Mesenchymal stem cell (in vitro differentiated cells and primary cell): ENCODE measurements around the gene OPCML.

Experiments
- DNase-seq: peaks from one replicate; pipeline ENCODE4 v3.0.0-alpha.2; 2013
- H2AFZ ChIP-seq: one replicate; pipeline ENCODE4 v1.6.1; 2013; ENCODE audit warnings: low read depth, mild to moderate bottlenecking, control low read depth, inconsistent platforms, low read length, moderate library complexity
- H2AK5ac ChIP-seq: 2 replicates; pipeline ENCODE4 v1.6.1; 2013; ENCODE audit warnings: low read length, moderate library complexity, mild to moderate bottlenecking, inconsistent platforms; ENCODE audit not compliant: severe bottlenecking
- H2BK120ac ChIP-seq: one replicate; pipeline ENCODE4 v1.6.1; 2013; ENCODE audit warnings: low read depth, mild to moderate bottlenecking, inconsistent platforms, low read length, moderate library complexity
- H2BK12ac ChIP-seq, 2 experiments: one replicate each; pipeline ENCODE4 v1.6.1; 2013; ENCODE audit warnings: inconsistent platforms in 2 of 2, low read length in 2 of 2, mild to moderate bottlenecking in 2 of 2, moderate library complexity in 2 of 2, control low read depth in 1 of 2
- H2BK15ac ChIP-seq: one replicate; pipeline ENCODE4 v1.6.1; 2013; ENCODE audit warnings: mild to moderate bottlenecking, low read depth, inconsistent platforms; ENCODE audit not compliant: poor library complexity, severe bottlenecking
- H2BK5ac ChIP-seq: 2 replicates; pipeline ENCODE4 v1.6.1; 2013; ENCODE audit warnings: low read depth, mild to moderate bottlenecking, low read length, control low read depth, inconsistent platforms; ENCODE audit not compliant: poor library complexity, severe bottlenecking
- H3K14ac ChIP-seq, 2 experiments: one replicate each; pipeline ENCODE4 v1.6.1; 2013; ENCODE audit warnings: inconsistent platforms in 2 of 2, low read length in 2 of 2, control low read depth in 1 of 2, mild to moderate bottlenecking in 1 of 2, moderate library complexity in 1 of 2
- H3K18ac ChIP-seq, 2 experiments: one replicate each; pipeline ENCODE4 v1.6.1; 2013; ENCODE audit warnings: inconsistent platforms in 2 of 2, low read length in 2 of 2, control low read depth in 1 of 2, low read depth in 1 of 2, mild to moderate bottlenecking in 1 of 2
- H3K23ac ChIP-seq, 2 experiments: one replicate each; pipeline ENCODE4 v1.6.1; 2013; ENCODE audit warnings: inconsistent platforms in 2 of 2, low read length in 2 of 2, mild to moderate bottlenecking in 2 of 2, moderate library complexity in 2 of 2, control low read depth in 1 of 2
- H3K27ac ChIP-seq: 2 replicates; pipeline ENCODE4 v1.5.1; 2013; ENCODE audit warnings: mild to moderate bottlenecking, moderate library complexity, low read length, control low read depth, inconsistent platforms; ENCODE audit not compliant: poor library complexity, severe bottlenecking
- H3K27me3 ChIP-seq, 2 experiments: 2 replicates each; pipeline versions ENCODE4 v1.6.1 to v1.7.0; 2013; ENCODE audit warnings: low read length in 2 of 2, mild to moderate bottlenecking in 2 of 2, moderate library complexity in 2 of 2, control low read depth in 1 of 2, inconsistent platforms in 1 of 2; ENCODE audit not compliant: control insufficient read depth in 1 of 2, insufficient read depth in 1 of 2
- H3K36me3 ChIP-seq, 2 experiments: 2 replicates each; pipeline versions ENCODE4 v1.6.1 to v1.7.0; 2013; ENCODE audit warnings: low read length in 2 of 2, control low read depth in 1 of 2, inconsistent platforms in 1 of 2, low read depth in 1 of 2, mild to moderate bottlenecking in 1 of 2; ENCODE audit not compliant: insufficient read depth in 2 of 2, control insufficient read depth in 1 of 2
- H3K4ac ChIP-seq, 2 experiments: one replicate each; pipeline ENCODE4 v1.6.1; 2013; ENCODE audit warnings: inconsistent platforms in 2 of 2, low read length in 2 of 2, mild to moderate bottlenecking in 2 of 2, moderate library complexity in 2 of 2, control low read depth in 1 of 2, low read depth in 1 of 2
- H3K4me1 ChIP-seq: 2 replicates; pipeline ENCODE4 v1.6.1; 2013; ENCODE audit warnings: low read depth, low read length, control low read depth; ENCODE audit not compliant: control insufficient read depth, insufficient read depth
- H3K4me2 ChIP-seq: 2 replicates; pipeline ENCODE4 v1.6.1; 2013; ENCODE audit warnings: low read length, mild to moderate bottlenecking, inconsistent platforms; ENCODE audit not compliant: poor library complexity, severe bottlenecking
- H3K4me3 ChIP-seq, 2 experiments: 2 replicates each; pipeline versions ENCODE4 v1.5.1 to v1.7.0; 2013; ENCODE audit warnings: low read length in 2 of 2, mild to moderate bottlenecking in 2 of 2, control low read depth in 1 of 2, low read depth in 1 of 2; ENCODE audit not compliant: insufficient read depth in 1 of 2
- H3K79me1 ChIP-seq: replicated peaks from 2 replicates; pipeline ENCODE4 v1.6.1; 2013; ENCODE audit warnings: mild to moderate bottlenecking, control low read depth, low read length, inconsistent platforms; ENCODE audit not compliant: poor library complexity, severe bottlenecking
- H3K9ac ChIP-seq: 2 replicates; pipeline ENCODE4 v1.7.0; 2013; ENCODE audit warnings: mild to moderate bottlenecking, low read length, moderate library complexity
- H3K9me3 ChIP-seq: 2 replicates; pipeline ENCODE4 v1.7.0; 2013; ENCODE audit warnings: mild to moderate bottlenecking, low read length; ENCODE audit not compliant: control insufficient read depth
- H4K8ac ChIP-seq: one replicate; pipeline ENCODE4 v1.6.1; 2013; ENCODE audit warnings: inconsistent platforms, mild to moderate bottlenecking, low read length, moderate library complexity
- H4K91ac ChIP-seq: one replicate; pipeline ENCODE4 v1.6.1; 2013; ENCODE audit warnings: mild to moderate bottlenecking, low read length, inconsistent platforms
- WGBS: methylation state at CpG from one replicate; pipeline ENCODE4 v1.1.7; 2013; ENCODE audit warnings: mixed read lengths; 5-methylcytosine and 5-hydroxymethylcytosine counted together

Gene OPCML

DNA sequence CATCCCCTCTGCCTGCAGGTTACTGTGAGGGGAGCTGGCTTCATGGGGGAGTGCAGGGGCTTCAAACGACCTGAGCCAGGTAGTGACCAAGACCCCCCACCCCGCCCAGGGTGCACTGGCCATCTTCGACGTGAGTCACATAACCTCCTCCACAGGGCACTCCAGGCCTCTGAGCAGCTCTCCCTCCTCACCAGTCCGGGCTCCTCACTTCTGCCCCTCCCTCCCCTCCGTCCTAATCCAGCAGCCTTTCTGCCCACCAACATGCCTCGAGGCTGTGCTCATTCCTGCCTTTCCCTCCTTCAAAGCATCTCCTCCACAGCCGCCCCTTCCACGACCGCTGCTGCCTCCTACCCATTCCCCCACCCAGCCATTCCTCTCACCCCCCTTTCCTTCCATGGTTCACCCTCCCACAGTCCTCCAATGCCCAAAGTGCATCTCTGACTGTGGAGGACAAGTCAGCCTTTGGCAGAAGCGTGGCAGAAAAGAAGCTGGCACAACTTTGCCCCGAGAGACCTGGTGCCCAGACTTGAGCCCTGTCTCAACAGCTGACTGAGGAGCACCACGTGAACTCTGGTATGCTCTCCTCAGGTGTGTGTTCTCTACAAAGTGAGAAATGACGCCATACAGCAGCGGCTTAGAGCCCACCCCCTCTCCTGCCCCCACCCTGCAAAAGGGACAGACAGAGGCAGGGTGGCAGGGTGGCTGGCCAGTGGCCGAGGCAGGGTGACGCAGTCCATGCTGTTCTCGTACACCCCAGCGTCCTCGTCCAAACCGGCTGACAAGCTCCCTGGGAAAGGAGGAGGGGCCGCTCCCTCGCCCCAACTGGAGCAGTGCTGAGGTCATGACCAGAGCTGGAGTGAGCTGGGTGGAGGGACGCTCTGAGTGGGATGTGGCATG lies 30.4 kb downstream of the OPCML start:
- H2AFZ ChIP-seq: no peak overlapping the region
- no peak for DNase-seq
- no peak overlapping the region for H3K4me3 ChIP-seq
- no peak overlapping the region for H4K8ac ChIP-seq
- H2BK120ac ChIP-seq: no peak overlapping the region
- no peak overlapping the region for H2BK5ac ChIP-seq
- H2BK15ac ChIP-seq: no peak overlapping the region
- no peaks in the 10 kb centered on the region for H3K4me1 ChIP-seq
- no peak overlapping the region for H3K14ac ChIP-seq
- H3K79me1 ChIP-seq: no peaks in the 10 kb centered on the region
- no peak overlapping the region for H3K9ac ChIP-seq
- no peak overlapping the region for H3K27ac ChIP-seq
- no peak overlapping the region for H2AK5ac ChIP-seq
- H4K91ac ChIP-seq: no peak overlapping the region
- H3K23ac ChIP-seq: no peak overlapping the region
- no peaks in the 10 kb centered on the region for H3K36me3 ChIP-seq
- no peak overlapping the region for H2BK12ac ChIP-seq
- no peak overlapping the region for H3K18ac ChIP-seq
- H3K9me3 ChIP-seq: no peaks in the 10 kb centered on the region
- H3K4me2 ChIP-seq: no peak overlapping the region
- H3K27me3 ChIP-seq: no peaks in the 10 kb centered on the region
- H3K4ac ChIP-seq: no peak overlapping the region
- WGBS: 56% methylated on average over 23 of the region's 24 CpGs

GRCh38 chr11:133500936-133501335 lies 31.4 kb downstream of the OPCML start:
- Histone ChIP-seq H3K9ac (no peak overlapping the region), H2AK5ac (no peak overlapping the region), H2BK5ac (no peak overlapping the region), H3K4me3 (no peak overlapping the region), H3K23ac (no peak overlapping the region), H2BK12ac (no peak overlapping the region), H3K27me3 (no peaks in the 10 kb centered on the region), H3K14ac (no peak overlapping the region), H3K4me1 (no peaks in the 10 kb centered on the region), H4K91ac (no peak overlapping the region), H3K79me1 (no peaks in the 10 kb centered on the region), H3K18ac (no peak overlapping the region), H3K9me3 (no peaks in the 10 kb centered on the region), H2BK15ac (no peak overlapping the region), H3K36me3 (no peaks in the 10 kb centered on the region), H4K8ac (no peak overlapping the region), H3K4ac (no peak overlapping the region), H2AFZ (no peak overlapping the region), H3K4me2 (no peak overlapping the region), H3K27ac (no peak overlapping the region), H2BK120ac (no peak overlapping the region)
- DNase-seq: no peak
- 66% methylated on average over 11 of the region's 11 CpGs for WGBS

DNA sequence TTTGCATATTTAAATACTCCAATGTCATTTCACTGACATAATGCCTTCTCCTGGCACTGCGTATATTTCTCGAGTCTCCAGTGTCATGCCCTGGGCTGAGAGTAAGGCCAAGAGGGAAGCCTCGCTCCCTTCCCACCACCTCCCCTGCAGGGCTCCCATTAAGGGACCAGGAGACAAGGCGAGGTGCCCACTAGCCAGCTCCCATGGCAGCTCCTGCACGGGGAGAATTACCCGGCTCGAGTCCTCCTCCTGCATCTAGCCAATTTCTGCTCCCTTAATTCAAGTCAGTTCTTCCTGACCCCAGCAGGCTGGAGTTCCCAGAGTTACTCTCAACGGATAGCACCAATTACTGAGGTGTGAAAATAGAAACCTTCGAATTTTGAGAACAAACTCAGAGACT lies 31.9 kb downstream of the OPCML start:
- H3K27me3 ChIP-seq: no peaks in the 10 kb centered on the region
- H3K9ac ChIP-seq: no peak overlapping the region
- no peak overlapping the region for H2AFZ ChIP-seq
- H4K8ac ChIP-seq: no peak overlapping the region
- no peak overlapping the region for H2AK5ac ChIP-seq
- WGBS: 52% methylated on average over 9 of the region's 9 CpGs
- no peak overlapping the region for H3K4ac ChIP-seq
- DNase-seq: no peak
- H3K4me3 ChIP-seq: no peak overlapping the region
- no peak overlapping the region for H2BK12ac ChIP-seq
- H3K9me3 ChIP-seq: no peaks in the 10 kb centered on the region
- H2BK15ac ChIP-seq: no peak overlapping the region
- no peak overlapping the region for H2BK120ac ChIP-seq
- H3K27ac ChIP-seq: no peak overlapping the region
- H3K4me1 ChIP-seq: no peaks in the 10 kb centered on the region
- H4K91ac ChIP-seq: no peak overlapping the region
- H2BK5ac ChIP-seq: no peak overlapping the region
- no peak overlapping the region for H3K18ac ChIP-seq
- H3K14ac ChIP-seq: no peak overlapping the region
- H3K79me1 ChIP-seq: no peaks in the 10 kb centered on the region
- no peaks in the 10 kb centered on the region for H3K36me3 ChIP-seq
- no peak overlapping the region for H3K4me2 ChIP-seq
- H3K23ac ChIP-seq: no peak overlapping the region

GRCh38 chr11:133498969-133499368 lies 33.3 kb downstream of the OPCML start:
- Histone ChIP-seq H2AFZ (no peak overlapping the region), H3K4me1 (no peaks in the 10 kb centered on the region), H3K27me3 (no peaks in the 10 kb centered on the region), H2BK120ac (no peak overlapping the region), H3K18ac (no peak overlapping the region), H2BK12ac (no peak overlapping the region), H3K4ac (no peak overlapping the region), H3K9me3 (no peaks in the 10 kb centered on the region), H2BK15ac (no peak overlapping the region), H2BK5ac (no peak overlapping the region), H4K91ac (no peak overlapping the region), H4K8ac (no peak overlapping the region), H3K23ac (no peak overlapping the region), H3K4me2 (no peak overlapping the region), H3K14ac (no peak overlapping the region), H3K79me1 (no peaks in the 10 kb centered on the region), H2AK5ac (no peak overlapping the region), H3K4me3 (no peak overlapping the region), H3K27ac (no peak overlapping the region), H3K36me3 (no peaks in the 10 kb centered on the region), H3K9ac (no peak overlapping the region)
- WGBS: 82% methylated on average over 5 of the region's 7 CpGs
- no peak for DNase-seq
